Prostate gland (tissue), 2 donors: Measurements from ENCODE around the gene MVB12B.

Experiments
- CTCF ChIP-seq, 4 experiments: fragments of 200-600 bp in 2 of 4; fragments of 450-650 bp in 2 of 4; sonication (generic) in 2 of 4; IDR thresholded peaks; 1 replicate in 3 of 4; 2 replicates in 1 of 4; pipeline ENCODE4 v1.5.1; 2016 to 2019; ENCODE audit warnings: antibody characterized with exemption in 4 of 4, mild to moderate bottlenecking in 2 of 4, moderate library complexity in 2 of 4
- POLR2AphosphoS5 ChIP-seq: sonication (generic); formaldehyde crosslinking; IDR thresholded peaks from one replicate; pipeline ENCODE4 v1.6.1; 2017; ENCODE audit warnings: antibody characterized with exemption

DNA sequence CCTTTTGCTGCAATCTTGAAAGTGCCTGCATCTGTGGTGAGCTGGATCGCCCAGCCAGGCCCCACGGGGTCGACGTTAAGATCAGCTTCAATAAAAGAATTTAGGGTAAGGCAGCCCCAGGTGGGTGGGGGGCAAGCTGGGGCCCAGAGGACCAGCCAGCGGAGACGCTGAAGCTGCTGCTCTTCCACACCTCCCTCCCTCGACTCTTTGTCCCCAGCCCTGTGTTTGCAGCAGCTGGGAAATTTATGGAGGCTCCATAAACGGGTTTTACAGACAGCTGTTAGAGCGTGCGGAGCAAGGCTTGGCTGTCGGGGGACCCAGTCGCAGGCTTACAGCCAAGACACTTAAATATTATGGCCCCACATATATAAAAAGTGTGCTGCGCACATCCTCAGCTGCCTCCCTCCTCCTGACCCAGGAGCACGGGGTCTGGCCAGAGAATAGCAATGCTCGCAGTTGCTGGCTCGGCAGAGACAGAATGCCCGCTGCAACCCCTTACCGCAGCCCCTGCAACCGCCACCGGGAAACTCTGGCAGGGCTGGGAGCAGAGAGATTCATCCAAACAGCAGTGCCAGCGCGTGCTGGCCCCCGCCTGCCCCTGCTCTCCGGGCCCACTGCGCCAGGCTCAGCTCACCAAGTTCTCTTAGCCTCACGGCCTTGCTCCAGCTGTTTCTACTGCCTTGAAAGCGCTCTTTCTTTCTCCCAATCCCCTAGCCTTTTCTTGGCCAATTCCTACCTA lies 28.4 kb upstream of the MVB12B start:
- TF ChIP-seq CTCF (IDR thresholded peaks at IDR 0.05) (no peak), POLR2AphosphoS5 (no peak)
